Chondrocyte (in vitro differentiated cells): ENCODE measurements around the gene TMEFF2. TPM values are rescaled to one million over a fixed set of nuclear protein-coding genes. Genes with fewer than 3 reads are reported as not detected.
A peak's percentile ranks its signal among the peaks of the same experiment; 100 is the strongest.

Source experiments
- DNase-seq: peaks from one replicate; pipeline ENCODE4 v3.0.0; 2021; ENCODE audit warnings: mixed read lengths, low spot score
- H3K27ac Mint-ChIP-seq: one replicate; pipeline ENCODE4 v1.8.0; 2021; ENCODE audit warnings: mild to moderate bottlenecking, moderate library complexity, mixed read lengths; ENCODE audit not compliant: unreplicated experiment
- H3K27me3 Mint-ChIP-seq: 2 replicates; pipeline ENCODE4 v1.8.0; 2021; ENCODE audit warnings: low read depth, mixed read lengths
- H3K36me3 Mint-ChIP-seq: 2 replicates; pipeline ENCODE4 v1.8.0; 2021; ENCODE audit warnings: low read depth, mixed read lengths
- H3K4me1 Mint-ChIP-seq: 2 replicates; pipeline ENCODE4 v1.8.0; 2021; ENCODE audit warnings: low read depth, mild to moderate bottlenecking, mixed read lengths
- H3K4me3 Mint-ChIP-seq: one replicate; pipeline ENCODE4 v1.8.0; 2021; ENCODE audit warnings: mild to moderate bottlenecking, moderate library complexity, mixed read lengths; ENCODE audit not compliant: unreplicated experiment
- H3K9me3 Mint-ChIP-seq: 2 replicates; pipeline ENCODE4 v1.8.0; 2021; ENCODE audit warnings: low read depth, mixed read lengths
- CTCF ChIP-seq: fragments of 200-600 bp; sonication (generic); IDR thresholded peaks from 2 replicates; pipeline ENCODE4 v1.5.0; 2021; ENCODE audit warnings: antibody characterized with exemption, mild to moderate bottlenecking, moderate library complexity
- total RNA-seq: library from RNA; stranded (reverse); gene quantifications from 3 replicates; pipeline ENCODE4 v1.2.1, GENCODE V29; 2021

TMEFF2 gene
- total RNA-seq, 1 donor from 2014 or later = 1.5 TPM

- no peak for DNase-seq
- no peaks in the 10 kb centered on the region for H3K36me3 Mint-ChIP-seq
- peaks cover 32% of the 10 kb centered on the region for H3K4me1 Mint-ChIP-seq
Observed at GRCh38 chr2:191980483-191980882, 214.2 kb downstream of the TMEFF2 start.

GRCh38 chr2:191979221-191979730, 215.5 kb downstream of the TMEFF2 start:
- Mint-ChIP-seq H3K9me3 (no peaks in the 10 kb centered on the region), H3K27me3 (no peaks in the 10 kb centered on the region), H3K36me3 (no peaks in the 10 kb centered on the region), H3K4me1 (peaks cover 30% of the 10 kb centered on the region), H3K4me3 (no peak overlapping the region), H3K27ac (no peak overlapping the region)
- TF ChIP-seq CTCF = no peak
- no peak for DNase-seq

More at GRCh38 chr2:191980483-191980882, 214.2 kb downstream of the TMEFF2 start:
- Mint-ChIP-seq H3K27ac (no peak overlapping the region), H3K9me3 (no peaks in the 10 kb centered on the region), H3K27me3 (no peaks in the 10 kb centered on the region), H3K4me3 (no peak overlapping the region)
- no peak for TF ChIP-seq CTCF

GRCh38 chr2:191977754-191978153, 217.0 kb downstream of the TMEFF2 start:
- Mint-ChIP-seq H3K4me3 (no peak overlapping the region), H3K27me3 (no peaks in the 10 kb centered on the region), H3K4me1 (peaks cover 23% of the 10 kb centered on the region), H3K27ac (no peak overlapping the region), H3K9me3 (no peaks in the 10 kb centered on the region), H3K36me3 (no peaks in the 10 kb centered on the region)
- TF ChIP-seq CTCF = no peak
- DNase-seq = no peak

- TF ChIP-seq CTCF = no peak
- DNase-seq = no peak
- H3K27ac Mint-ChIP-seq = peak overlapping the region; percentile 68
- no peaks in the 10 kb centered on the region for H3K27me3 Mint-ChIP-seq
- no peaks in the 10 kb centered on the region for H3K36me3 Mint-ChIP-seq
- H3K9me3 Mint-ChIP-seq = no peaks in the 10 kb centered on the region
- peaks cover 24% of the 10 kb centered on the region for H3K4me1 Mint-ChIP-seq
- no peak overlapping the region for H3K4me3 Mint-ChIP-seq
Observed at GRCh38 chr2:191976436-191976835, 218.3 kb downstream of the TMEFF2 start.

- Mint-ChIP-seq H3K4me3 (no peak overlapping the region), H3K4me1 (peaks cover 24% of the 10 kb centered on the region), H3K9me3 (no peaks in the 10 kb centered on the region), H3K27me3 (no peaks in the 10 kb centered on the region), H3K36me3 (no peaks in the 10 kb centered on the region), H3K27ac (no peak overlapping the region)
- no peak for TF ChIP-seq CTCF
- DNase-seq = no peak
Observed at GRCh38 chr2:191974676-191975075, 220.1 kb downstream of the TMEFF2 start.
